A673 (cell line): ENCODE results near the gene CRISP1. TPM values are rescaled to one million over a fixed set of nuclear protein-coding genes. Genes with fewer than 3 reads are reported as not detected.

Experiments
- BruUV-seq: library from RNA; stranded (reverse); fragments of 400-500 nt; replicated peaks from 2 replicates; lab custom pipeline; 2021; lab: Mats Ljungman, UMichigan
- CTCF ChIA-PET: fragments of 300-600 bp; sonication (Branson Sonifier 250); formaldehyde crosslinking; loops from one replicate; lab custom pipeline; 2022; ENCODE audit warnings: antibody characterized with exemption; lab: Charles Lee
- POLR2A ChIA-PET: fragments of 300-600 bp; sonication (Branson Sonifier 250); formaldehyde crosslinking; loops from one replicate; lab custom pipeline; 2022; ENCODE audit warnings: antibody characterized with exemption; ENCODE audit not compliant: low non-redundant PET; lab: Charles Lee
- DNase-seq: peaks from one replicate; pipeline ENCODE4 v3.0.0-alpha.2; 2015; ENCODE audit warnings: low spot score
- H3K27ac ChIP-seq: fragments of 200-600 bp; sonication (generic); 2 replicates; pipeline ENCODE4 v1.5.1; 2016; ENCODE audit warnings: mixed run types, low read depth, mild to moderate bottlenecking, mixed read lengths, antibody characterized with exemption, low read length; ENCODE audit not compliant: poor library complexity, severe bottlenecking
- H3K27me3 ChIP-seq: fragments of 200-600 bp; sonication (generic); replicated peaks from 2 replicates; pipeline ENCODE4 v1.6.1; 2017; ENCODE audit warnings: mixed run types, low read depth, mild to moderate bottlenecking, mixed read lengths, antibody characterized with exemption, low read length; ENCODE audit not compliant: insufficient read depth, poor library complexity
- H3K36me3 ChIP-seq: fragments of 200-600 bp; sonication (generic); 2 replicates; pipeline ENCODE4 v1.6.1; 2016; ENCODE audit warnings: mixed run types, mild to moderate bottlenecking, mixed read lengths, antibody characterized with exemption, low read length; ENCODE audit not compliant: insufficient read depth, poor library complexity, severe bottlenecking
- H3K4me1 ChIP-seq: fragments of 200-600 bp; sonication (generic); 2 replicates; pipeline ENCODE4 v1.6.1; 2017; ENCODE audit warnings: mixed run types, mild to moderate bottlenecking, mixed read lengths, antibody characterized with exemption, low read length; ENCODE audit not compliant: insufficient read depth, poor library complexity, severe bottlenecking
- H3K4me3 ChIP-seq: fragments of 200-600 bp; sonication (generic); 2 replicates; pipeline ENCODE4 v1.5.1; 2016; ENCODE audit warnings: low read depth, mixed run types, mild to moderate bottlenecking, mixed read lengths, low read length; ENCODE audit not compliant: poor library complexity, severe bottlenecking
- H3K9me3 ChIP-seq: fragments of 200-600 bp; sonication (generic); 2 replicates; pipeline ENCODE4 v1.6.1; 2016; ENCODE audit warnings: mixed run types, low read depth, mild to moderate bottlenecking, mixed read lengths, antibody characterized with exemption, low read length; ENCODE audit not compliant: poor library complexity, severe bottlenecking
- EZH2 ChIP-seq: fragments of 200-600 bp; sonication (generic); IDR thresholded peaks from 2 replicates; pipeline ENCODE4 v1.6.1; 2017; ENCODE audit warnings: borderline replicate concordance, low read depth, mild to moderate bottlenecking, mixed read lengths, antibody characterized with exemption, low read length; ENCODE audit not compliant: poor library complexity, severe bottlenecking
- intact Hi-C: fragments of 100-400 bp; cut with micrococcal nuclease; formaldehyde crosslinking; loops from one replicate; pipeline ENCODE4 v1.10.0; 2022; ENCODE audit not compliant: unreplicated experiment
- total RNA-seq: library from RNA; stranded (reverse); gene quantifications from 2 replicates; pipeline ENCODE4 v1.2.3, GENCODE V29; 2021
- TF ChIP-seq, protein P1 (sequence below): fragments of 300-800, 200-600 bp; sonication (generic); conservative IDR thresholded peaks from 2 replicates; pipeline ENCODE4 v1.5.1; 2017; ENCODE audit warnings: low read depth, mild to moderate bottlenecking, antibody characterized with exemption, low read length, moderate library complexity, mixed read lengths

The CRISP1 gene
- total RNA-seq, 1 experiment from 2014 or later: not detected

DNA sequence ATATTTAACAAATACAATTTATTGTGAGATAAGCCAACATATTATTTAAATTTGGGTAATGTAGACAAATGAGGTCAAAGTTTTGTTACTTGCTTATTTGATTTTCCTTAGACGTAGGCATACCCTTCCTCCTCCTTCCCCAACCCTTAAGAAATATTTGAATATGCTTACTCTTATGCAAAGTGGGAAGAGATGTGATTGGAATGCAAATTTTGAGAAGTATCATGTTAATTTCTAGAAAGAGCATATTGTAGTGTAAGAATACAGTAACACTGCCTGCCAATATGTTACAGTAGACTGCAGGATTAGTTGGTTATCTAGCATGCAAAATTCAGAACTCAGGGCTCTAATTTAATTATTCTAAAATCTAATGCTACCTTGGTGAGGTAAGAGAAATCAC, 32.9 kb downstream of the CRISP1 start:
- H3K27ac ChIP-seq: no peak overlapping the region
- no TSS peak for BruUV-seq
- no peaks in the 10 kb centered on the region for H3K4me1 ChIP-seq
- H3K27me3 ChIP-seq: peaks cover 4% of the 10 kb centered on the region
- CTCF ChIA-PET: no interaction called here
- no peak overlapping the region for H3K4me3 ChIP-seq
- intact Hi-C loops: no loop called here
- no peaks in the 10 kb centered on the region for H3K9me3 ChIP-seq
- TF ChIP-seq, protein P1, sequence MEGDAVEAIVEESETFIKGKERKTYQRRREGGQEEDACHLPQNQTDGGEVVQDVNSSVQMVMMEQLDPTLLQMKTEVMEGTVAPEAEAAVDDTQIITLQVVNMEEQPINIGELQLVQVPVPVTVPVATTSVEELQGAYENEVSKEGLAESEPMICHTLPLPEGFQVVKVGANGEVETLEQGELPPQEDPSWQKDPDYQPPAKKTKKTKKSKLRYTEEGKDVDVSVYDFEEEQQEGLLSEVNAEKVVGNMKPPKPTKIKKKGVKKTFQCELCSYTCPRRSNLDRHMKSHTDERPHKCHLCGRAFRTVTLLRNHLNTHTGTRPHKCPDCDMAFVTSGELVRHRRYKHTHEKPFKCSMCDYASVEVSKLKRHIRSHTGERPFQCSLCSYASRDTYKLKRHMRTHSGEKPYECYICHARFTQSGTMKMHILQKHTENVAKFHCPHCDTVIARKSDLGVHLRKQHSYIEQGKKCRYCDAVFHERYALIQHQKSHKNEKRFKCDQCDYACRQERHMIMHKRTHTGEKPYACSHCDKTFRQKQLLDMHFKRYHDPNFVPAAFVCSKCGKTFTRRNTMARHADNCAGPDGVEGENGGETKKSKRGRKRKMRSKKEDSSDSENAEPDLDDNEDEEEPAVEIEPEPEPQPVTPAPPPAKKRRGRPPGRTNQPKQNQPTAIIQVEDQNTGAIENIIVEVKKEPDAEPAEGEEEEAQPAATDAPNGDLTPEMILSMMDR: no peak
- TF ChIP-seq EZH2: no peak
- POLR2A ChIA-PET: no interaction called here
- H3K36me3 ChIP-seq: no peaks in the 10 kb centered on the region
- DNase-seq: no peak

DNA sequence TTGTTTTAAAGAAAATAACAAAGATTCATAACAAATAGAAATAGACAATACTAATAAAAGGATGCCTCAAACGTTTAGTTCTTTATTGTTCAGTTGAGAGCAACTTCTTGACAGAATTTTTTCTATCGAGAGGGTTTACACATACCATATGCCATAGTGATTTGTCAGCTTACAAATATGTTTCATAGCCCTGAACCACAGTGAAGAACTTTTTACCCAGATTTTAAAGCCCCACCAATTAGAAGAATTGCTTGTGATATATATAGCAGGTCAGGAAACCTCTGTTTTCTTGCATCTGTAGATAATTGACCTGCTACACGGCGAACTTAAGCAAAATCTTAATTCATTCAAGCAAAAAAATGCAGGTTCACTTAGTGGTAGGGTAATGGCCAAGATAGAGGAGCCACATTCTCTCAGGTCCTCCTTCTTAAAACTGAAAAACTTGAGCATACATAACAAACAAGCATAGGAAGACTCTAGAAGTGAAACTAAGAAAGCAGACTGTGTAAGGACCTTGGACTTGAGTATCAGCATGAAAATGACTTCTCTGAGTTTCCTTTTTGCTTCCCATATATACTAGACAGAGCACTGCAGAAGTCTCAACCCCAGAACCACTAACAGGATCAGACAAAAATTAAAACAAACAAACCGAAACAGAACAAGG, 39.5 kb downstream of the CRISP1 start:
- BruUV-seq: no TSS peak

DNA sequence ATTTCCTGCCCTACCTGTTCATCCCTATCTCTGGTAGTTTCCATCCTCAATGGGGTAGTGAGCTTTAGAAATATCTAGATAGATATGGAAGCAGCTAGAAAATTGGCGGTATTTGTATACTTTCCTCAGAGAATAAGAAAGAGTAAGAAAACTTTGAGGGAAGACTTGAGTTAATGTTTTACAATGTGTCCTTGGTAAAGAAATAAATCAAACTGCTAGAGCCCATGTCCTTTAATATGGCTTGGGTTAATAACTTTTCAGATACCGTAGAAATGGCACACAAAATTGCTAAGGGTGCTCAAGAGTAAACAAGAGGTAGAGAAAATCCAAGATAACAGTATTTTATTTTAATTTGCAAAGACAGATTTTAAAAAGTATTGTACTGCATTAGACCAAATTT, 51.2 kb downstream of the CRISP1 start:
- intact Hi-C loops: no loop called here
- no peak for TF ChIP-seq EZH2
- TF ChIP-seq, protein P1: no peak
- ChIA-PET POLR2A (no interaction called here), CTCF (no interaction called here)
- DNase-seq: no peak
- no peaks in the 10 kb centered on the region for H3K27me3 ChIP-seq
- H3K4me3 ChIP-seq: no peak overlapping the region
- no peaks in the 10 kb centered on the region for H3K36me3 ChIP-seq
- H3K27ac ChIP-seq: no peak overlapping the region
- no peaks in the 10 kb centered on the region for H3K4me1 ChIP-seq
- BruUV-seq: no TSS peak
- no peaks in the 10 kb centered on the region for H3K9me3 ChIP-seq

More for the DNA sequence above, 39.5 kb downstream of the CRISP1 start:
- Histone ChIP-seq H3K27me3 (peaks cover 3% of the 10 kb centered on the region), H3K36me3 (no peaks in the 10 kb centered on the region), H3K4me3 (no peak overlapping the region), H3K4me1 (no peaks in the 10 kb centered on the region), H3K27ac (no peak overlapping the region), H3K9me3 (no peaks in the 10 kb centered on the region)
- CTCF ChIA-PET: no interaction called here
- intact Hi-C loops: no loop called here
- no peak for DNase-seq
- POLR2A ChIA-PET: no interaction called here
- TF ChIP-seq EZH2: no peak
- TF ChIP-seq, protein P1: no peak
